Vagina (tissue), 2 donors: ENCODE data around the gene PODXL.

Experiments used
- POLR2A ChIP-seq, 2 donors: fragments of 450-650 bp; IDR thresholded peaks; one replicate each; pipeline ENCODE4 v1.6.1; 2017; ENCODE audit warnings: antibody characterized with exemption in 2 of 2, mild to moderate bottlenecking in 2 of 2, moderate library complexity in 2 of 2
- POLR2AphosphoS5 ChIP-seq, 2 donors: sonication (generic); formaldehyde crosslinking; IDR thresholded peaks; one replicate each; pipeline ENCODE4 v1.9.0; 2017; ENCODE audit warnings: antibody characterized with exemption in 2 of 2, mild to moderate bottlenecking in 2 of 2, low read depth in 1 of 2; ENCODE audit not compliant: insufficient read depth in 1 of 2
- TF ChIP-seq, protein P1 (sequence below), 3 experiments: fragments of 450-650 bp in 2 of 3; fragments of 200-600 bp in 1 of 3; sonication (generic) in 1 of 3; IDR thresholded peaks; one replicate each; pipeline ENCODE4 v1.5.1; 2017 to 2019; ENCODE audit warnings: antibody characterized with exemption in 3 of 3, mild to moderate bottlenecking in 2 of 3, moderate library complexity in 2 of 3

DNA sequence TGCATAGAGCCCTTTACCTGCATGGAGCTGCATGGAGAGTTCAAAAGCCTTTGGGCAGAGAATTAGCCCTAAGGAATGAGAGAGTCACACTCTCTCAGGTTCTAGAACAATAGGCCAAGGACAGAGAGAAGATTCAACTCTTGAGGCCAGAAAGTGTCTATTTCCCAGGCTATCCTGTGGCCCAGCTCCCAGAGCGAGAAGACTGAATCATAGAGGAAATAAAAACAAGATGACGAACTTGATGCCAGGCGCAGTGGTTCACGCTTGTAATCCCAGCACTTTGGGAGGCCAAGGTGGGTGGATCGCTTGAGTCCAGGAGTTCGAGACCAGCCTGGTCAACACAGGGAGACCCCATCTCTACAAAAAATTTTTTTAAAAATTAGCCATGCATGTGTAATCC is 18.3 kb upstream of the PODXL start:
- TF ChIP-seq, protein P1, sequence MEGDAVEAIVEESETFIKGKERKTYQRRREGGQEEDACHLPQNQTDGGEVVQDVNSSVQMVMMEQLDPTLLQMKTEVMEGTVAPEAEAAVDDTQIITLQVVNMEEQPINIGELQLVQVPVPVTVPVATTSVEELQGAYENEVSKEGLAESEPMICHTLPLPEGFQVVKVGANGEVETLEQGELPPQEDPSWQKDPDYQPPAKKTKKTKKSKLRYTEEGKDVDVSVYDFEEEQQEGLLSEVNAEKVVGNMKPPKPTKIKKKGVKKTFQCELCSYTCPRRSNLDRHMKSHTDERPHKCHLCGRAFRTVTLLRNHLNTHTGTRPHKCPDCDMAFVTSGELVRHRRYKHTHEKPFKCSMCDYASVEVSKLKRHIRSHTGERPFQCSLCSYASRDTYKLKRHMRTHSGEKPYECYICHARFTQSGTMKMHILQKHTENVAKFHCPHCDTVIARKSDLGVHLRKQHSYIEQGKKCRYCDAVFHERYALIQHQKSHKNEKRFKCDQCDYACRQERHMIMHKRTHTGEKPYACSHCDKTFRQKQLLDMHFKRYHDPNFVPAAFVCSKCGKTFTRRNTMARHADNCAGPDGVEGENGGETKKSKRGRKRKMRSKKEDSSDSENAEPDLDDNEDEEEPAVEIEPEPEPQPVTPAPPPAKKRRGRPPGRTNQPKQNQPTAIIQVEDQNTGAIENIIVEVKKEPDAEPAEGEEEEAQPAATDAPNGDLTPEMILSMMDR (IDR thresholded peaks at IDR 0.05), result no peak
- TF ChIP-seq POLR2A (IDR thresholded peaks at IDR 0.05) (no peak), POLR2AphosphoS5 (IDR thresholded peaks at IDR 0.05; ENCODE audit: insufficient read depth in 1 of 2, low read depth in 1 of 2) (no peak)
